Activated CD4-positive, alpha-beta T cell treated with anti-CD3 and anti-CD28 coated beads, Interleukin-2, amount 10 ng/mL, durations not matched to agents 24 days and 14 days (primary cell): Measurements from ENCODE around the gene CFP. TPM values are rescaled to one million over a fixed set of nuclear protein-coding genes. Genes with fewer than 3 reads are reported as not detected.
A peak's percentile ranks its signal among the peaks of the same experiment; 100 is the strongest.

Experiments used
- DNase-seq: peaks from one replicate; pipeline ENCODE4 v3.0.0; 2022
- H3K27ac Mint-ChIP-seq: one replicate; pipeline ENCODE4 v1.8.0; 2022; ENCODE audit warnings: mild to moderate bottlenecking, mixed read lengths
- H3K27me3 Mint-ChIP-seq: one replicate; pipeline ENCODE4 v1.8.0; 2022; ENCODE audit warnings: mixed read lengths
- H3K36me3 Mint-ChIP-seq: one replicate; pipeline ENCODE4 v1.8.0; 2022; ENCODE audit warnings: low read depth, mild to moderate bottlenecking, mixed read lengths
- H3K4me1 Mint-ChIP-seq: one replicate; pipeline ENCODE4 v1.8.0; 2021; ENCODE audit warnings: mixed read lengths
- H3K4me3 Mint-ChIP-seq: one replicate; pipeline ENCODE4 v1.8.0; 2022; ENCODE audit warnings: mild to moderate bottlenecking, moderate library complexity, mixed read lengths
- H3K9me3 Mint-ChIP-seq: one replicate; pipeline ENCODE4 v1.8.0; 2021; ENCODE audit warnings: mixed read lengths
- intact Hi-C: fragments of 100-400 bp; cut with micrococcal nuclease; formaldehyde crosslinking; loops from one replicate; pipeline ENCODE4 v1.15.1; 2023
- total RNA-seq: library from RNA; stranded (reverse); gene quantifications from 2 replicates; pipeline ENCODE4 v1.2.3, GENCODE V29; 2022

CFP gene
- total RNA-seq, 1 donor from 2014 or later = 4.0 TPM

DNA sequence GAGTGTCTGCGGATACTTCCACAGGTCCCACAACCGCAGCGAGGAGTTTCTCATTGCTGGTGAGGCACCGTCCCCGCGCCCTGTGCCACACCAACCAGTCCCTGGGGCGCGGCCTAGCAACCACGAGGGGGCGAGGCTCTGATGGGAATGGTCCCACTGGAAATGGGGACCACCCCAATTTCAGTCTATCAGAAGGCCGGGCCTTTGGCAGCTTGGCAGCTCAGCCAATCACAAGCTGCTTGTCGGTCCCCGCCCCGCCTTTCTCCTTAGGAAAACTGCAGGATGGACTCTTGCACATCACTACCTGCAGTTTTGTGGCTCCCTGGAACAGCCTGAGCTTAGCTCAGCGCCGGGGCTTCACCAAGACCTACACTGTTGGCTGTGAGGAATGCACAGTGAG lies 44.5 kb downstream of the CFP start:
- no peak overlapping the region for H3K4me3 Mint-ChIP-seq
- H3K36me3 Mint-ChIP-seq = peaks cover 12% of the 10 kb centered on the region
- intact Hi-C loops = no loop called here
- DNase-seq = no peak
- peaks cover 27% of the 10 kb centered on the region for H3K4me1 Mint-ChIP-seq
- H3K9me3 Mint-ChIP-seq = no peaks in the 10 kb centered on the region
- no peaks in the 10 kb centered on the region for H3K27me3 Mint-ChIP-seq
- no peak overlapping the region for H3K27ac Mint-ChIP-seq

GRCh38 chrX:47584714-47585113 lies 45.0 kb downstream of the CFP start:
- no peak overlapping the region for H3K4me3 Mint-ChIP-seq
- no peak for DNase-seq
- H3K4me1 Mint-ChIP-seq = peaks cover 29% of the 10 kb centered on the region
- intact Hi-C loops = loop anchor here (5.0 kb wide), 2 partner anchors 38 to 53 kb away; no protein-coding TSS in a partner anchor
- H3K36me3 Mint-ChIP-seq = peaks cover 12% of the 10 kb centered on the region
- no peaks in the 10 kb centered on the region for H3K9me3 Mint-ChIP-seq
- H3K27me3 Mint-ChIP-seq = no peaks in the 10 kb centered on the region
- no peak overlapping the region for H3K27ac Mint-ChIP-seq

DNA sequence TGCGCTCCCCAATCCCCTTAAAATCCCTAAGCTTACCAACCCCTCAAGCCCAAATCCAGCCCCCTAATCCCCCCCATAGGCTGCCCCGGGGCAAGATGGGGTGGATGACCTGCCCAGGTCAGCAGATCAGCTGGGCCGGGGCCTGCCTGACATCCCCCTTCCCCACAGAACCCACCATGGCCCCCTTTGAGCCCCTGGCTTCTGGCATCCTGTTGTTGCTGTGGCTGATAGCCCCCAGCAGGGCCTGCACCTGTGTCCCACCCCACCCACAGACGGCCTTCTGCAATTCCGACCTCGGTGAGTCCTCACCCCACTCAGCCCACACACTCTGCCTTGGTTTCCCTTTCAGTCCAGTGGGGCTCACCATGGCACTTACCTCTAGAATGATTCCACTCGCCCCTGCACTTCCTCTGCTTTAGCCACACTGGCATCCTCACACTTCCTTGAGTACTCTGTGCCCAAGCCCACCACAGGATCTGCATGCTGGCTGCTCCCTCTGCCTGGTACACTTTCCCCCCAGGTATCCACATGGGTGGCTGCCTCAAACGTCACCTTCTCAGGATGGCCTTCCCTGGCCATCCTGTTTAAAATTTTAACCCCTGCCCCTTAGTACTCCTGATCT lies 46.4 kb downstream of the CFP start:
- intact Hi-C loops = loop anchor here (2.0 to 5.0 kb wide), 4 partner anchors 23 to 67 kb away; partner anchors contain the start of genes ARAF and ELK1

GRCh38 chrX:47581731-47582647 lies 47.7 kb downstream of the CFP start, which contains the start of gene TIMP1:
TIMP1 (plus strand) TSS chrX:47582436; CDS start chrX:47583416, 980 bp downstream.
- intact Hi-C loops = loop anchor here (2.0 to 5.0 kb wide), 4 partner anchors 21 to 69 kb away; partner anchors contain the start of genes ARAF and ELK1
- H3K36me3 Mint-ChIP-seq = peaks cover 12% of the 10 kb centered on the region
- H3K4me3 Mint-ChIP-seq = peak within 1 kb of the TSS; percentile 80
- peaks cover under 1% of the 10 kb centered on the region for H3K27me3 Mint-ChIP-seq
- peak within 1 kb of the TSS; percentile 81 for H3K27ac Mint-ChIP-seq
- DNase-seq = peak; percentile 93
- H3K9me3 Mint-ChIP-seq = no peaks in the 10 kb centered on the region
- peaks cover 40% of the 10 kb centered on the region for H3K4me1 Mint-ChIP-seq

More for the DNA sequence above, 46.4 kb downstream of the CFP start:
- Mint-ChIP-seq H3K27me3 (no peaks in the 10 kb centered on the region), H3K27ac (peak overlapping the region; percentile 74), H3K9me3 (no peaks in the 10 kb centered on the region), H3K4me3 (peak overlapping the region; percentile 80), H3K4me1 (peaks cover 35% of the 10 kb centered on the region), H3K36me3 (peaks cover 12% of the 10 kb centered on the region)
- DNase-seq = no peak

- H3K27me3 Mint-ChIP-seq = peaks cover 2% of the 10 kb centered on the region
These were observed 50.2 kb downstream of the CFP start for GRCh38 chrX:47579537-47579936.

GRCh38 chrX:47578692-47579091 lies 51.0 kb downstream of the CFP start:
- H3K4me1 Mint-ChIP-seq = peaks cover 35% of the 10 kb centered on the region
- DNase-seq = no peak
- H3K27ac Mint-ChIP-seq = no peak overlapping the region
- H3K36me3 Mint-ChIP-seq = peaks cover 4% of the 10 kb centered on the region
- no peaks in the 10 kb centered on the region for H3K9me3 Mint-ChIP-seq
- no peak overlapping the region for H3K4me3 Mint-ChIP-seq
- intact Hi-C loops = no loop called here
- H3K27me3 Mint-ChIP-seq = peaks cover 2% of the 10 kb centered on the region

More at GRCh38 chrX:47579537-47579936, 50.2 kb downstream of the CFP start:
- intact Hi-C loops = no loop called here
- Mint-ChIP-seq H3K4me1 (peaks cover 41% of the 10 kb centered on the region), H3K27ac (peak overlapping the region; percentile 67), H3K36me3 (peaks cover 6% of the 10 kb centered on the region), H3K9me3 (no peaks in the 10 kb centered on the region), H3K4me3 (peak overlapping the region; percentile 66)
- peak; percentile 65 for DNase-seq

GRCh38 chrX:47577901-47578300 lies 51.8 kb downstream of the CFP start:
- Mint-ChIP-seq H3K27me3 (peaks cover 2% of the 10 kb centered on the region), H3K27ac (peak overlapping the region; percentile 48), H3K36me3 (peaks cover 4% of the 10 kb centered on the region), H3K4me3 (no peak overlapping the region), H3K9me3 (no peaks in the 10 kb centered on the region), H3K4me1 (peaks cover 32% of the 10 kb centered on the region)
- intact Hi-C loops = no loop called here
- no peak for DNase-seq

DNA sequence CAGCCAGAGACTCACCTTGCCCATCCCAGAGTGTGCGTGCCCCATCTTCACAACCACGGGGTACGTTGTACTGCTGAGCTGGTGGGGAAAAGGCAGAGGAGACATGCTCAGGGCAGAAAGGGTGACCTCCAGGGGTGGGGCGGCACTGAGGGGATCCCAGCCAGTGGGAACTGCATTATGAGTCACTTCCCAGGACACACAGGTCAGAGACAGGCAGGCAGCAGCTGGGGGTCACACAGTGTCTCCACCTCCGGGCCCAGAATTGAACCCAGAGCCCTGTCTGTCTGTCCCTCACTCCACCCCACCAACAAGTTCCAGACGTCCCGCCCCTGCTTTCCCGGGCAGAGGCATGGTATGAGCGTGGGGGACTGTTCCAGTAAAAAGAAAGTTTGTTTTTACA lies 52.3 kb downstream of the CFP start:
- Mint-ChIP-seq H3K4me1 (peaks cover 31% of the 10 kb centered on the region), H3K36me3 (peaks cover 4% of the 10 kb centered on the region), H3K4me3 (no peak overlapping the region), H3K9me3 (no peaks in the 10 kb centered on the region), H3K27me3 (peaks cover 2% of the 10 kb centered on the region), H3K27ac (no peak overlapping the region)
- intact Hi-C loops = no loop called here
- DNase-seq = no peak

GRCh38 chrX:47576021-47576898 lies 53.5 kb downstream of the CFP start:
- Mint-ChIP-seq H3K9me3 (no peaks in the 10 kb centered on the region), H3K27me3 (peaks cover 2% of the 10 kb centered on the region), H3K36me3 (peaks cover 13% of the 10 kb centered on the region), H3K27ac (no peak overlapping the region), H3K4me3 (no peak overlapping the region), H3K4me1 (peaks cover 23% of the 10 kb centered on the region)
- intact Hi-C loops = no loop called here
- no peak for DNase-seq

GRCh38 chrX:47574547-47575301 lies 55.0 kb downstream of the CFP start:
- Mint-ChIP-seq H3K27ac (no peak overlapping the region), H3K27me3 (peaks cover 2% of the 10 kb centered on the region), H3K36me3 (peaks cover 20% of the 10 kb centered on the region), H3K4me3 (no peak overlapping the region), H3K9me3 (no peaks in the 10 kb centered on the region), H3K4me1 (peaks cover 18% of the 10 kb centered on the region)
- intact Hi-C loops = no loop called here
- no peak for DNase-seq

GRCh38 chrX:47574076-47574546 lies 55.6 kb downstream of the CFP start:
- Mint-ChIP-seq H3K4me1 (peaks cover 14% of the 10 kb centered on the region), H3K4me3 (no peak overlapping the region), H3K27ac (no peak overlapping the region), H3K27me3 (peaks cover 2% of the 10 kb centered on the region), H3K36me3 (peaks cover 25% of the 10 kb centered on the region), H3K9me3 (no peaks in the 10 kb centered on the region)
- intact Hi-C loops = no loop called here
- no peak for DNase-seq

GRCh38 chrX:47573341-47574075 lies 56.2 kb downstream of the CFP start:
- Mint-ChIP-seq H3K27me3 (peaks cover 2% of the 10 kb centered on the region), H3K4me1 (peaks cover 13% of the 10 kb centered on the region), H3K27ac (no peak overlapping the region), H3K36me3 (peaks cover 31% of the 10 kb centered on the region), H3K9me3 (no peaks in the 10 kb centered on the region), H3K4me3 (no peak overlapping the region)
- intact Hi-C loops = no loop called here
- DNase-seq = no peak
